GM21390 (cell line): ENCODE results near the gene NWD2.
"Not testable (repeated sequence)": the region's sequence is repeated elsewhere in the genome, so short reads cannot be mapped to it uniquely, and the experiment has no call there.

Experiments
- ATAC-seq: cut with Tn5 transposase; IDR thresholded peaks from one replicate; pipeline ENCODE4 v1.9.1; 2021; ENCODE audit not compliant: unreplicated experiment

The NWD2 gene

DNA sequence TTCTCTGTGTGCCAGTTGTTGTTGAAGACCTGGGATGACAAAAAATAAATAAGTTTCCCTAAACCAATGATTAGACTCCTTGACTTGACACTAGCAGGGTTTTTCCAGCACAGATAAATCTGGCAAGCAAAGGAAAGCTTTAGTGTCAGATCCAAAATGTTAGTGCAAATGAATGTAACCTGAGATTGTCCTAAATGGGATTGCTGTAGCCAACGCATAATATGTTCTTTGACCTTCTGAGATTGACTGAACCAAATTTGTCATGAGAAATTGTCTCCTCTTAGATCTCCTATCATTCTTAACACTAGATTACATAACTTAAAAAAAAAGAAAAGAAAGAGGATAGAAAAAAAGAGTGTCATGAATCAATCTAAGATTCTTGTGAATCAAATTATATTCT, 245.2 kb downstream of the NWD2 start:
- no peak for ATAC-seq

GRCh38 chr4:37490391-37491347, 246.1 kb downstream of the NWD2 start:
- no peak for ATAC-seq

- not testable (repeated sequence) for ATAC-seq
Observed at GRCh38 chr4:37495353-37495752, 250.8 kb downstream of the NWD2 start.
